HL-60 (cell line): ENCODE results near the gene PTPRC.

ENCODE experiments used
- GABPA ChIP-seq: IDR thresholded peaks from 2 replicates; pipeline ENCODE4 v1.6.1; 2012; ENCODE audit warnings: low read depth
- POLR2AphosphoS5 ChIP-seq: IDR thresholded peaks from 2 replicates; pipeline ENCODE4 v1.6.1; 2012; ENCODE audit warnings: low read depth
- SPI1 ChIP-seq: IDR thresholded peaks from 2 replicates; pipeline ENCODE4 v1.6.1; 2012; ENCODE audit warnings: low read depth, mild to moderate bottlenecking, borderline replicate concordance
- TF ChIP-seq, protein P1 (sequence below): IDR thresholded peaks from one replicate; pipeline ENCODE4 v1.5.1; 2011; ENCODE audit warnings: low read length, control low read depth, inconsistent platforms; ENCODE audit not compliant: insufficient read depth
- TF ChIP-seq, protein P2 (sequence below): IDR thresholded peaks from 2 replicates; pipeline ENCODE4 v1.6.1; 2012; ENCODE audit warnings: low read depth; ENCODE audit not compliant: insufficient replicate concordance

- TF ChIP-seq, protein P1, sequence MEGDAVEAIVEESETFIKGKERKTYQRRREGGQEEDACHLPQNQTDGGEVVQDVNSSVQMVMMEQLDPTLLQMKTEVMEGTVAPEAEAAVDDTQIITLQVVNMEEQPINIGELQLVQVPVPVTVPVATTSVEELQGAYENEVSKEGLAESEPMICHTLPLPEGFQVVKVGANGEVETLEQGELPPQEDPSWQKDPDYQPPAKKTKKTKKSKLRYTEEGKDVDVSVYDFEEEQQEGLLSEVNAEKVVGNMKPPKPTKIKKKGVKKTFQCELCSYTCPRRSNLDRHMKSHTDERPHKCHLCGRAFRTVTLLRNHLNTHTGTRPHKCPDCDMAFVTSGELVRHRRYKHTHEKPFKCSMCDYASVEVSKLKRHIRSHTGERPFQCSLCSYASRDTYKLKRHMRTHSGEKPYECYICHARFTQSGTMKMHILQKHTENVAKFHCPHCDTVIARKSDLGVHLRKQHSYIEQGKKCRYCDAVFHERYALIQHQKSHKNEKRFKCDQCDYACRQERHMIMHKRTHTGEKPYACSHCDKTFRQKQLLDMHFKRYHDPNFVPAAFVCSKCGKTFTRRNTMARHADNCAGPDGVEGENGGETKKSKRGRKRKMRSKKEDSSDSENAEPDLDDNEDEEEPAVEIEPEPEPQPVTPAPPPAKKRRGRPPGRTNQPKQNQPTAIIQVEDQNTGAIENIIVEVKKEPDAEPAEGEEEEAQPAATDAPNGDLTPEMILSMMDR: no peak
- TF ChIP-seq GABPA (no peak), POLR2AphosphoS5 (no peak), SPI1 (no peak)
- TF ChIP-seq, protein P2, sequence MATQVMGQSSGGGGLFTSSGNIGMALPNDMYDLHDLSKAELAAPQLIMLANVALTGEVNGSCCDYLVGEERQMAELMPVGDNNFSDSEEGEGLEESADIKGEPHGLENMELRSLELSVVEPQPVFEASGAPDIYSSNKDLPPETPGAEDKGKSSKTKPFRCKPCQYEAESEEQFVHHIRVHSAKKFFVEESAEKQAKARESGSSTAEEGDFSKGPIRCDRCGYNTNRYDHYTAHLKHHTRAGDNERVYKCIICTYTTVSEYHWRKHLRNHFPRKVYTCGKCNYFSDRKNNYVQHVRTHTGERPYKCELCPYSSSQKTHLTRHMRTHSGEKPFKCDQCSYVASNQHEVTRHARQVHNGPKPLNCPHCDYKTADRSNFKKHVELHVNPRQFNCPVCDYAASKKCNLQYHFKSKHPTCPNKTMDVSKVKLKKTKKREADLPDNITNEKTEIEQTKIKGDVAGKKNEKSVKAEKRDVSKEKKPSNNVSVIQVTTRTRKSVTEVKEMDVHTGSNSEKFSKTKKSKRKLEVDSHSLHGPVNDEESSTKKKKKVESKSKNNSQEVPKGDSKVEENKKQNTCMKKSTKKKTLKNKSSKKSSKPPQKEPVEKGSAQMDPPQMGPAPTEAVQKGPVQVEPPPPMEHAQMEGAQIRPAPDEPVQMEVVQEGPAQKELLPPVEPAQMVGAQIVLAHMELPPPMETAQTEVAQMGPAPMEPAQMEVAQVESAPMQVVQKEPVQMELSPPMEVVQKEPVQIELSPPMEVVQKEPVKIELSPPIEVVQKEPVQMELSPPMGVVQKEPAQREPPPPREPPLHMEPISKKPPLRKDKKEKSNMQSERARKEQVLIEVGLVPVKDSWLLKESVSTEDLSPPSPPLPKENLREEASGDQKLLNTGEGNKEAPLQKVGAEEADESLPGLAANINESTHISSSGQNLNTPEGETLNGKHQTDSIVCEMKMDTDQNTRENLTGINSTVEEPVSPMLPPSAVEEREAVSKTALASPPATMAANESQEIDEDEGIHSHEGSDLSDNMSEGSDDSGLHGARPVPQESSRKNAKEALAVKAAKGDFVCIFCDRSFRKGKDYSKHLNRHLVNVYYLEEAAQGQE: no peak
These were observed 26.2 kb upstream of the PTPRC start for GRCh38 chr1:198612471-198613260.
